Activated CD8-positive, alpha-beta memory T cell treated with anti-CD3 and anti-CD28 coated beads, Interleukin-2, amount 50 U/mL, for 4 hours (primary cell): Measurements from ENCODE around the gene DGKB.

Experiments used
- DNase-seq: peaks from one replicate; pipeline ENCODE4 v3.0.0-alpha.2; 2020

DGKB gene

GRCh38 chr7:14270099-14270498, 632.5 kb downstream of the DGKB start:
- no peak for DNase-seq

DNA sequence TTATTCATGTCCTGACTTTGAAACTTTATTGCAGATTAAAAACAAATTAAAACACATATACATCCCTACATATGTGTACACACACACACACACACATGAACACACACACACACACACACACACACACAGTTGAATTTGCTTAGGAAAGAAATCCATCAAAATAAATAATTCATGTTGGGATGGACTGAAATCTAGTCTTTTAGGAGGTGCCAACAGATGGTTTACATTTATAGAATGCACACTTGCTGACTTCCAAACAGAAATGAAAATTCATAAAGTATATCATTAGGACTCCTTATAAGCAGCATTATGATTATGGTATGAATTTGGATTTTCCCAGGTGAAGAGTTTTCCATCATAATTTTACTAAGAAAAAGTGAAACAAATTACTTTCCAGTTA, 642.5 kb downstream of the DGKB start:
- no peak for DNase-seq

DNA sequence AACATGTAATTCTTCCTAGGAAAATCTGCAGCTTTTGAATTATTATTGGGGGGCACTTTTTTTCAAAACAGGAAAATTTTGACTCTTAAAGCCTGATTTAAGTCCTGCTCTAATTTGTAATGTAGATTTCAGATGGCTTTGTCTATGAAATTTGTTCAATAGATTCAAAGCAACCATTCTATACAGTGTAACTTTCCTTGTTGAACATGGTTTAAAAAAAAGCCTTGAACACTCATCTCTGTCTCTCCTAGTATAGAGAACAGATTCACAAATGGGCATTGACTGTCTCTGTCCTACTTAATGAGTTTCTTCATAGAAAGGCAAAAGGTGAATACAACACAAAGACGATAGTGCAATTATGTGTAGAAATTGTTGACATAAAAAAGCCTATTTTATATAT, 643.7 kb downstream of the DGKB start:
- DNase-seq, result no peak

DNA sequence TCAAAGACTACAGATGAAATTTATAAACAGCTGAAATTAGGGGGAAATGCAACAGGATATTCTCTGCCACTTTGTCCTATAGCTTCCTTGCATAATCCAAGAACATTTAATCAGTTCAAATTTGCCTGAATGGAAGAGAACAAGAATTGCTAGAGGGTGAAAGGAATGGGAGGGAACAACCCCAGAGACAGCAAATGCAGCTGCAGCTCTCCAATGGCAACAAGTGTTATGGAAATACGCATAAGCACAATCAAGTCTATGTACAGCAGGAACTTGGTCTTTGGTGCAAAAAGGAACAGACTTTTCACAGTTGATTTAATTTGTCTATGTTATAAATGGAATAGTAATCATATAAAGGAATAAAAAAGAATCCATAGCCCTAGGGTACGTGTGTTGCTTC, 644.1 kb downstream of the DGKB start:
- no peak for DNase-seq

- no peak for DNase-seq
These were observed 650.1 kb downstream of the DGKB start for GRCh38 chr7:14252458-14252857.

DNA sequence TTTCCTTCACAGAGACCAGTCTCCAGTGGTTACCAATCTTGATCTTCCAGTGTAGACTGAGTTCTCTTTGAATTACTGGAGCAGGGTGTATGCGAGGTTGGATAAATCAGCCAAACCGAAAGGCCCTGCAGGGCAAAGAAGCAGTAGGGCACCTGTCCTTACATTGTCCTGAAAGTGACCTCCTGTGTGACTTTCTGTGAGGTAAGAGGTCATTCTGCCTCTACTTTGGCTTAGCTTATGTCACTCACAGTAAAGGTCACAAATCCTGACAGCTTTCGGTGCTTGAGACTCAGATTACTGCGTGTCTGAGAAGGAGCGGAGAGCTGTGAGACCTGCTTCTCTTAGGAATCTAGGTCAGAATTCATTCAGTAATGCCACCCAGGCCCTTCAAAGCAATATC, 660.4 kb downstream of the DGKB start:
- no peak for DNase-seq

- DNase-seq, result no peak
These were observed 665.7 kb downstream of the DGKB start for GRCh38 chr7:14236834-14237233.

DNA sequence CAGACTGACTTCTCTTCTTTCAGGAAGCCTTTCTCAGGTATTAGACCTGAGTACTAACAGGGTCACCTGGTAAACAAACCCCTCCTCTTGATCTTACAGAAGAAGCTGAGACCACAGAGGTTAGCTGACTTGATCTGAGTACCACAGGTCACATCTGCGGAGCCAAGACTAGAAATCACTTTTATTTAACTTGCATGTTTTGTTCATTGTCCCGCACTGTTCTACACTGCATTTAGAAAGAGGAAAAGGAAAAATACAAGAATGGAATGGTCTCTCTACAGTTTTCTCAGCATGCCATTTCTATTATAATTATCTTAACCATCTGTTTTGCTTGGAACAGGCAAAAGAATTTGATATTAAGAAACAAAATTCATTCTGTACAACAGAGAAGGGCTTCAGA, 667.5 kb downstream of the DGKB start:
- DNase-seq, result no peak

- no peak for DNase-seq
These were observed 668.6 kb downstream of the DGKB start for GRCh38 chr7:14233868-14234369.

DNA sequence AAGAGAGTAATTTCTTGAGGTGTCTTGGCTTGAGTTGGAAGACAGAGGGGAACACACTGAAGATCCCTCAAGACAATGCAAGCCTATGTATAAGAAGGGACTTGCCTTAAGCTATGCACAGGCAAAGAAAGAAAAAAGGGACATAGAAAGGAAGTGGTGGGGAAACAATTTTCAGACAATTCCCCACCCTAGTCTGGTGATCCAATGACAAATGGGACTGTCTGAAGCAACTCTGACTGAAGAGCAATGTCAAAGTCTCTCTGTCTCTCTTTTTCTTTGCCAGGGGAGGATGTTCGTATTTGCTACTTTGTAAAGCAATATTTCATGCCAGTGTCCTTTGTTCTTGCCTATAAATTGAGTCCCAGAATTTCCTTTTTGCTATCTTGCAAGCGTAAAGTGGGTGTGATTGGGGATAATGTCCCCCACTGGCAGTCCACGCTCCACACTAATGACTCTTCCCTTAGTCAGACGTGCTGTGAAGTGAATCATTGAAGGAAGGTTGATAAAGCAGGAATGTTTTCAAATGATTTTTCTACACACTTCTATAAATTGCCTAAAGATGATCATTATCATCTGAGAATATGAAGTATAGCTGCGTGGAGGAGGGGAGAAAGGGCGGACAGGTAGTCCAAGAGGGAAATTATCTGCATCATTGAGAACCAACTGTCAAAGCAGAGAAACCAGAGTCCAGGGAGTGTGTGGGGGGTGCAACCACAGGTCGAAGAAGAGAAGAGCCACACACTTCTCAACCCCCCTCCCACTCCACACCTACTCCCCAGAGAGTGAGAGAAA, 669.3 kb downstream of the DGKB start:
- no peak for DNase-seq

DNA sequence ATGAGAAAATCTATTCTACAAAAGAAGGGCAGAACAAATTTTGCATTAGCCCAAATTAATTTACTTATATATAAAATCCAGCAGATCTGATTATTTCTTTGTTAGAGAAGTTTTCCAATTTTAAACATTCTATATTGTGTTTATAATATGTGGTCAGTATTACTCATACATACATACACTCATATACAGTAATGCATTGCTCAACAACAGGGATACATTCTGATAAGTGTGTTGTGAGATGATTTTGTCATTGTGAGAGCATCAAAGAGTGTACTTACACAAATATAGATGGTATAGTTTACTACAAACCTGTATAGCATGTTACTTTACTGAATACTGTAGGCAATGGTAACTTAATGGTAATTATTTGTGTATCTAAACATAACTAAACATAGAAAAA, 673.5 kb downstream of the DGKB start:
- DNase-seq, result no peak

DNA sequence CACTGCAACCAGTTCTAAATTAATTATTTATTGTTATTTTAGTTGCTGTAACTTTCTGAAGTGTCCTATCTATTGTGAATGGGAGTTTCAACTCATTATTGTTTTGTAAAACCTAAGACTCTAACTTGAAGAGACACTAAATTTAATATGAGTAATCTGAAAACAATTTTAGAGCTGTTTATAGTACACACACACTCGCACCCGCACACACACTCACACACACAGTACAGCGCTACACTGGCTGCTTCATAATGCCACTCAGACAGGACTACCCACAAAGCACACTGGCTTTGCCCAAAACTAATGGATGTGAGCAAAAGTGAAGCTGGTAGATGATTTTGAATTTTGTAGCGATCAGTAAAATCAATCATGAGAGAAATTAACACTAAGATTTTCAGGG, 674.2 kb downstream of the DGKB start:
- DNase-seq, result no peak

- no peak for DNase-seq
These were observed 676.4 kb downstream of the DGKB start for GRCh38 chr7:14226126-14226525.

DNA sequence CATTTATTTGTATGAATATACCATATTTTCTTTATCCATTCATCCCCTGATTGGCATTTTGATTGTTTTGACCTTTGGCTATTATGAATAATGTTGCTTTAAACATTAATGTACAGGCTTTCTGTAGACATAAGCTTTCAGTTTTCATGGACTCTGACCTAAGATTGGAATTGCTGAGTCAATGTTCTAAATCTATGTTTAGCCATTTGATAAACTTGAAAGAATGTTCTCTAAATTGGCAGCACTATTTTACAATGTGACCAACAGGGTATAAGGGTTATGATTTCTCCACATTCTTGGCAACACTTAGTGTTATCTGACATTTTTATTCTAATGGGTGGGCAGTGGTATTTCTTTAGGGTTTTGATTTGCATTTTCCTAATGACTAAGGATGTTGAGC, 683.4 kb downstream of the DGKB start:
- no peak for DNase-seq

DNA sequence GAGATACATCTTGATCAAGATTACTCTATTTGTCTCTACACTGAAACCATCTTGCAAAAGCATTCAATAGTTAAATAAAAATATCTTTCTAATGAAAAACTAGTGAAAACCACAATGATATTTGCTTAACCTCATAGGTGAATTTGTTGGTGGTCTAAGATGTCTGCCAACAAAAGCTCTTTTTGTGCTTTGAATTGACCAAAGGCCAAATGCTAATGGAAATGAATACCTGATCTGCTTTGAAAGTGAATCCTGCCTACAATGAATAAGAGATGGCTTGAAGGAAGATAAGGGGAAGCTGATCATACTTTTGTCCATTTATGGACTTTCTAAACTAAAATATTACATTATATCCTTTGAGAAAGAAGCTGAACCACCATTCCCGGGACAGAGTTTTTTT, 684.2 kb downstream of the DGKB start:
- DNase-seq, result no peak

DNA sequence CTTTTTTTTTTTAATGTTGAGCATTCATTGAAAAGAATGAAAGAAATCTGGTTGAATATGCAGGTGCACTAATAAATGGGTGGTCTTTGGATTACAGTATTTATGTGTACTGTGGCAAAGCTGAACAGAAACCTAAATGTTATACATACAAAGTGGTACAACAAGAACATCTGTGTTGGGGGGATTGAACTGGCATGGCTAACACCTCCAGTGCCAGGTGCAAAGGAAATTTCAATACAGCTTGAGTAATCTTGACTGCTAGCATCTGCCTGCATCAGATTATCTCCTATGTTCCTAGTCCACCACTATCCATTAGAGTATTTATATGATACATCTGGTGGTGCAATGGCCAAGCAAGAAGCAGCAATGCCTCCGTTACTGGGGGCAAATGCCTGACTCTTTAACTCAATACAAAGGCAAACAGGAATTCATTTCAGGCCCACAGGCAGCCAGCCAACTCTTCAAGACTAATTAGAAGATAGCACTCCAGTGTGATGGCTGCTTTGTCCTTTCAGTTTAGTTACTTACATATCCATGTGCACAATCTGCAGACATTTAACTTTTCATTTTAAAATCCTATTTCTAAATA, 692.6 kb downstream of the DGKB start:
- DNase-seq, result no peak

- DNase-seq, result no peak
These were observed 694.8 kb downstream of the DGKB start for GRCh38 chr7:14207711-14208110.

GRCh38 chr7:14207138-14207537, 695.4 kb downstream of the DGKB start:
- no peak for DNase-seq

GRCh38 chr7:14206121-14206520, 696.4 kb downstream of the DGKB start:
- no peak for DNase-seq

- DNase-seq, result no peak
These were observed 701.2 kb downstream of the DGKB start for GRCh38 chr7:14201353-14201752.

DNA sequence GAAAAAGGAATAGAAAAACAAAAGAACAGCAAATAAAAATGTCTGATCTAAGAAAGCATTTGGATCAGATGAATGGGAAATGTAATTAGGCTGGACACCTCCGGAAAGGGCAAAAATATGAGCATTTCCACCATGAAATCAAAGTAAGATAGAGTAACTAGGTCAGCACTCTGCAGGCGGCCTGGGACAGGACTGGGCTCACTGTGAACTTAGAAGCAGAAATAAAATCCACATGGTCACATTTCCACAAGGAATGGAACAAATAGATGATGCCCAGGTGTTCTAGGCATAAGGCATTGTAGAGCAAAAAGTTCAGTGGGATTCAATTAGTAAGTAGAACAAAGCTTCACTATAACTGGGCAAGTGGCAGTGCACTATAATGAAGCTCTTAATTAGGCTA, 703.2 kb downstream of the DGKB start:
- DNase-seq, result no peak

GRCh38 chr7:14197280-14197679, 705.3 kb downstream of the DGKB start:
- DNase-seq, result no peak

DNA sequence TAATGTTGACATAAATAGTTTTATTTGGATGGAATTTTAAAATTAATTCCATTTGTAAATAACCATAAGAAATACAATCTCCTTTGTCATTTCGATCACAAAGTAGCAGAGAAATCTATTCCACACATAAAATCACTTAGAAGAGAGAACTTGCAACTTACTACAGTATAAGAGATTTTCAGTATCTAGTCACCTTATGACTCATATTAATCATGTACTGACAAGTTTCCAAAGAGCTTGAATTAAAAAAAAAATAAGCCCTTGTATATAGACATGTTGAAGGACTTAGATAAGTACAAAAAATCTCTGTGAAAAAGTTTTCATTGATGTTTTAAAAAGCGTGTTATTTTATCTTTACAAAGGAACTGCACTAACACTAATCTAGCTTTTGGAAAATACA, 706.0 kb downstream of the DGKB start:
- DNase-seq, result no peak

- no peak for DNase-seq
These were observed 706.7 kb downstream of the DGKB start for GRCh38 chr7:14195871-14196270.

- DNase-seq, result no peak
These were observed 707.5 kb downstream of the DGKB start for GRCh38 chr7:14195079-14195478.
